LNCaP clone FGC (cell line): ENCODE data around the gene RPL14.
"Not testable (repeated sequence)": the region's sequence is repeated elsewhere in the genome, so short reads cannot be mapped to it uniquely, and the experiment has no call there.

ENCODE experiments used
- DNase-seq: peaks from one replicate; pipeline ENCODE4 v3.0.0-alpha.2; 2011; ENCODE audit warnings: low read depth
- H3K4me3 ChIP-seq: 2 replicates; pipeline ENCODE4 v1.5.1; 2011; ENCODE audit warnings: mild to moderate bottlenecking, low read depth, low read length, control low read depth
- TF ChIP-seq, protein P1 (sequence below): IDR thresholded peaks from 2 replicates; pipeline ENCODE4 v1.5.1; 2012; ENCODE audit warnings: mild to moderate bottlenecking; ENCODE audit not compliant: control insufficient read depth, insufficient read depth; ENCODE audit errors: extremely low read depth

The RPL14 gene

DNA sequence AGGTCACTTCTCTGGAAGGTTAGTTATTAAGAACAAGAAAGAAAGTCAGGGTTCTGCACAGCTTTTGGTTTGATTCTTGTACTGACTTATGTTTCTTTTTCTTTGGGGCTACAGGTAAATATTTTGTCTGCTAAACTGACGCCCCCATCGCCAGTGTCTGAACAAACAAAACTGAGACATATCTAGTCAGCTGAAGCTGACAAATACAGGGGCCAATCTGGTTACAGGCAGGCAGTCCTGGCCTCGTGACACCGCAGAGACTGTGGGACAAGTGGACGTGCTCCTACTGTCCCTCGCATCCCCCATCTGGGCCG is 4.6 kb upstream of the RPL14 start:
- TF ChIP-seq, protein P1, sequence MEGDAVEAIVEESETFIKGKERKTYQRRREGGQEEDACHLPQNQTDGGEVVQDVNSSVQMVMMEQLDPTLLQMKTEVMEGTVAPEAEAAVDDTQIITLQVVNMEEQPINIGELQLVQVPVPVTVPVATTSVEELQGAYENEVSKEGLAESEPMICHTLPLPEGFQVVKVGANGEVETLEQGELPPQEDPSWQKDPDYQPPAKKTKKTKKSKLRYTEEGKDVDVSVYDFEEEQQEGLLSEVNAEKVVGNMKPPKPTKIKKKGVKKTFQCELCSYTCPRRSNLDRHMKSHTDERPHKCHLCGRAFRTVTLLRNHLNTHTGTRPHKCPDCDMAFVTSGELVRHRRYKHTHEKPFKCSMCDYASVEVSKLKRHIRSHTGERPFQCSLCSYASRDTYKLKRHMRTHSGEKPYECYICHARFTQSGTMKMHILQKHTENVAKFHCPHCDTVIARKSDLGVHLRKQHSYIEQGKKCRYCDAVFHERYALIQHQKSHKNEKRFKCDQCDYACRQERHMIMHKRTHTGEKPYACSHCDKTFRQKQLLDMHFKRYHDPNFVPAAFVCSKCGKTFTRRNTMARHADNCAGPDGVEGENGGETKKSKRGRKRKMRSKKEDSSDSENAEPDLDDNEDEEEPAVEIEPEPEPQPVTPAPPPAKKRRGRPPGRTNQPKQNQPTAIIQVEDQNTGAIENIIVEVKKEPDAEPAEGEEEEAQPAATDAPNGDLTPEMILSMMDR = no peak
- peak overlapping the region; percentile 61 for H3K4me3 ChIP-seq

GRCh38 chr3:40452876-40453730 is 4.0 kb upstream of the RPL14 start:
- peak overlapping the region; percentile 61 for H3K4me3 ChIP-seq
- TF ChIP-seq, protein P1 = peak; percentile 31; the same call in 1 of the 2 replicates
- peak; percentile 99 for DNase-seq

More for the DNA sequence above, 4.6 kb upstream of the RPL14 start:
- no peak for DNase-seq

DNA sequence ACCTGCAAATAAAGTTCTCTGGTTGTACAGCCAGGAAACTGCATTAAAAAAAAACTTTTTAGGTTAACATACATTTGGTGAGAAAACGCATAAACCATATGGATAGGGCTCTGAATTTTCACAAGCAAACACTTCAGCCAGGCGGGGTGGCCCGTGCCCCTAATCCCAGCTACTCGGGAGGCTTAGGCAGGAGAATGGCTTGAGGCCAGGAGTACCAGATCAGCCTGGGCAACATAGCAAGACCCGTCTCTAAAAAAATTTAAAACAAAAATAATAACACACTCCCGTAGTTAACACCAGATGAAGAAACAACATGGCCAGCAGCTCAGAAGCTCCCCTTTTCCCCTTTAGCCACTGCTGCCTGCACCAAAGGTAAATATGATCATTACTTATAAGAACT is 3.2 kb upstream of the RPL14 start:
- DNase-seq = no peak
- peak overlapping the region; percentile 61 for H3K4me3 ChIP-seq
- TF ChIP-seq, protein P1 = no peak

DNA sequence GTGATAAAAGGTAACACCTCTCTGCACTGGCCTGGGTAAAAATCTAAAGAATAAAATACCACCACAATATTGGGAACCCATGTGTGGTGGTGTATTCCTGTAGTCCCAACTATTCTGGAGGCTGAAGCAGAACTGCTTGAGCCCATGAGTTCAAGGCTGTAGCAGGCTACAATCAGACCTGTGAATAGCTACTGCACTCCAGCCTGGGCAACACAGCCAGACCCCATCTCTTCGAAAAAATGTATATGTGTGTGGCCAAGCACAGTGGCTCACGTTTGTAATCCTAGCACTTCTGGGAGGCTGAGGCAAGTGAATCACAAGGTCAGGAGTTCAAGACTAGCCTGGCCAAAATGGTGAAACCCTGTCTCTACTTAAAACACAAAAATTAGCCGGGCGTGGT is 1.8 kb upstream of the RPL14 start:
- TF ChIP-seq, protein P1 = no peak
- DNase-seq = no peak

GRCh38 chr3:40456279-40456939 is 730 bp upstream of the RPL14 start:
- peak overlapping the region; percentile 78 for H3K4me3 ChIP-seq
- TF ChIP-seq, protein P1 = no peak
- no peak for DNase-seq

More for the DNA sequence above, 1.8 kb upstream of the RPL14 start:
- H3K4me3 ChIP-seq = no peak overlapping the region

DNA sequence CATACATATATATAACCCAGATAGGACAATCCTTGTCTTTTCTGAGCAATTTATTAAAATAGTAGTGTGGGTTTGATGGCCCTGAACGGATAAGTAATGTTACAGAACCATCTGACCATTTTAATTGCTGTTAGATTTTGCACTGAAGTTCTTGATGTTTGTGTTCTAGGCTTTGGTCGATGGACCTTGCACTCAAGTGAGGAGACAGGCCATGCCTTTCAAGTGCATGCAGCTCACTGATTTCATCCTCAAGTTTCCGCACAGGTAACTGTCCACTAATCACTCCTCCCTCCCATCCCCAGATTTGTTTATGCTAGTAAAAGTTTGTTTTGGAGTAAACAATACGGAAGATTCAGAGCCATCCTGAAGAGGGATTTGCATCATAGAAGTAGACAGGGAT is 1.3 kb downstream of the RPL14 start:
- TF ChIP-seq, protein P1 = no peak
- peak overlapping the region; percentile 78 for H3K4me3 ChIP-seq

GRCh38 chr3:40460481-40460880 is 3.3 kb downstream of the RPL14 start:
- H3K4me3 ChIP-seq, DNase-seq: not testable (repeated sequence)

More for the DNA sequence above, 1.3 kb downstream of the RPL14 start:
- DNase-seq = no peak
